CD4-positive, alpha-beta T cell (primary cell): ENCODE results near the gene EVI5. TPM values are rescaled to one million over a fixed set of nuclear protein-coding genes. Genes with fewer than 3 reads are reported as not detected.

ENCODE experiments used
- ATAC-seq: fragments of 200-7000 bp; cut with Tn5 transposase; one replicate; pipeline ENCODE4 v1.10.0; 2022; ENCODE audit warnings: mild to moderate bottlenecking; ENCODE audit not compliant: poor library complexity
- CTCF ChIA-PET: fragments of 350-600 bp; sonication (Branson Sonifier 250); formaldehyde crosslinking; loops from one replicate; lab custom pipeline; 2021; ENCODE audit warnings: antibody characterized with exemption, inconsistent platforms; lab: Charles Lee
- POLR2A ChIA-PET: fragments of 350-600 bp; sonication (Branson Sonifier 250); formaldehyde crosslinking; loops from one replicate; lab custom pipeline; 2021; ENCODE audit warnings: antibody characterized with exemption, inconsistent platforms; lab: Charles Lee
- DNase-seq, 14 experiments: peaks; one replicate each; pipeline ENCODE4 v3.0.0-alpha.2; 2013 to 2020; ENCODE audit warnings: mixed read lengths in 2 of 14
- H3K27ac ChIP-seq, 2 donors: one replicate each; pipeline versions ENCODE4 v1.5.1 to v1.7.0; 2013; ENCODE audit warnings: low read length in 2 of 2, low read depth in 1 of 2, mild to moderate bottlenecking in 1 of 2
- H3K27me3 ChIP-seq, 2 experiments: 1 replicate in 1 of 2; 2 replicates in 1 of 2; pipeline versions ENCODE4 v1.6.1 to v1.7.0; 2013; ENCODE audit warnings: low read length in 2 of 2, control low read depth in 1 of 2, mild to moderate bottlenecking in 1 of 2, moderate library complexity in 1 of 2; ENCODE audit not compliant: insufficient read depth in 2 of 2, control insufficient read depth in 1 of 2
- H3K36me3 ChIP-seq: one replicate; pipeline ENCODE4 v1.6.1; 2013; ENCODE audit warnings: low read length, control low read depth; ENCODE audit not compliant: insufficient read depth
- H3K4me1 ChIP-seq: one replicate; pipeline ENCODE4 v1.6.1; 2013; ENCODE audit warnings: low read length, control low read depth; ENCODE audit not compliant: insufficient read depth
- H3K4me3 ChIP-seq: one replicate; pipeline ENCODE4 v1.5.1; 2013; ENCODE audit warnings: mild to moderate bottlenecking, low read length, moderate library complexity
- H3K9me3 ChIP-seq, 2 experiments: 1 replicate in 1 of 2; 2 replicates in 1 of 2; pipeline versions ENCODE4 v1.6.1 to v1.7.0; 2013; ENCODE audit warnings: low read length in 2 of 2, mild to moderate bottlenecking in 2 of 2, control low read depth in 1 of 2, moderate library complexity in 1 of 2; ENCODE audit not compliant: control insufficient read depth in 1 of 2, insufficient read depth in 1 of 2
- H3K27ac Mint-ChIP-seq: one replicate; pipeline ENCODE4 v1.8.0; 2020; ENCODE audit warnings: mixed read lengths
- H3K27me3 Mint-ChIP-seq: one replicate; pipeline ENCODE4 v1.8.0; 2021; ENCODE audit warnings: mixed read lengths
- H3K36me3 Mint-ChIP-seq: one replicate; pipeline ENCODE4 v1.8.0; 2021; ENCODE audit warnings: low read depth, mixed read lengths
- H3K4me1 Mint-ChIP-seq: one replicate; pipeline ENCODE4 v1.8.0; 2021; ENCODE audit warnings: low read depth, mixed read lengths
- H3K4me3 Mint-ChIP-seq: one replicate; pipeline ENCODE4 v1.8.0; 2020; ENCODE audit warnings: mild to moderate bottlenecking, mixed read lengths
- H3K9me3 Mint-ChIP-seq: one replicate; pipeline ENCODE4 v1.8.0; 2020; ENCODE audit warnings: mixed read lengths
- intact Hi-C, 2 experiments: fragments of 100-400 bp; cut with DNase I in 1 of 2; cut with micrococcal nuclease in 1 of 2; formaldehyde crosslinking; loops; one replicate each; pipeline versions ENCODE4 v1.15.1 to v1.9.0; 2023 to 2025; cut with DNase I, micrococcal nuclease
- total RNA-seq, 174 experiments: library from RNA in 2 of 174; stranded (reverse) in 2 of 174; gene quantifications; one replicate each; pipeline ENCODE4 v1.2.3 and lab custom pipeline; 2021 to 2026
- TF ChIP-seq, protein P1 (sequence below): fragments of 200-600 bp; IDR thresholded peaks from one replicate; pipeline ENCODE4 v1.8.0; 2022; ENCODE audit warnings: antibody characterized with exemption, mild to moderate bottlenecking

EVI5 gene
- total RNA-seq, 2 experiments from 2014 or later: 1.8 to 2.0 TPM

DNA sequence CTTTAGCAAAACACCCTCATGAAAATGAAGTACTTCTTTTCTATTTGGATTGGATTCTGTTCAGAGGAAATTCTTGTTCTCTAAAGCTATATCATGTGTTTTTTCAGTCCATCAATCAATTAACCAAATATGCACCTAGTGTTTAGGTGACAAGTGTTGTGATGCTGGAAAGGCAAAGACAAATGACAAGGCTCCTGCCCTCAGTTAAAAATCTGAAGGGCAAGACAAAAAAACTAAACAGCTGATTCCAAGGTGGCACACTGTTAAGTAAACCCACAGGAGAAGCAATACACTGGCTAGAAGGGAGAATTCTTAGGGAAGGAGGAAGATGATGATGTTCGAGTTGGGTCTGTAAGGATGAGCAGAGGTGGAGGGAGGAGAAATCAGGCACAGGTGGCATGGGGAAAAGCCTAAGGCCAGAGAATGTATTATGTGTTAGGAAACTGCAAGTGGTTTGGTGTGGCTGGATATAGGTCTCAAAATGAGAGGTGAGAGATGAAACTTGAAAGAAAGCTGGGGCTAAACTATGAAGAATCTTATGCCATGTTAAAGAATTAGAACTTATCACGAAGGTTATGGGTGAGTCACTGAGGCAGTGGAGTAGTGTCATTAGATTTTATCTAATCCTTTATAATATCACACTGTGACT is 246.4 kb downstream of the EVI5 start:
- Mint-ChIP-seq H3K27me3 (no peaks in the 10 kb centered on the region), H3K4me1 (peaks cover 74% of the 10 kb centered on the region), H3K9me3 (peaks cover 2% of the 10 kb centered on the region), H3K4me3 (peak overlapping the region; percentile 78), H3K27ac (peak overlapping the region; percentile 87), H3K36me3 (no peaks in the 10 kb centered on the region)
- Histone ChIP-seq H3K4me3 (no peak overlapping the region), H3K4me1 (peaks cover 5% of the 10 kb centered on the region), H3K9me3 (no peaks in the 10 kb centered on the region), H3K27ac (peak overlapping the region; percentile 6 to 57), H3K36me3 (no peaks in the 10 kb centered on the region), H3K27me3 (no peaks in the 10 kb centered on the region)
- TF ChIP-seq, protein P1, sequence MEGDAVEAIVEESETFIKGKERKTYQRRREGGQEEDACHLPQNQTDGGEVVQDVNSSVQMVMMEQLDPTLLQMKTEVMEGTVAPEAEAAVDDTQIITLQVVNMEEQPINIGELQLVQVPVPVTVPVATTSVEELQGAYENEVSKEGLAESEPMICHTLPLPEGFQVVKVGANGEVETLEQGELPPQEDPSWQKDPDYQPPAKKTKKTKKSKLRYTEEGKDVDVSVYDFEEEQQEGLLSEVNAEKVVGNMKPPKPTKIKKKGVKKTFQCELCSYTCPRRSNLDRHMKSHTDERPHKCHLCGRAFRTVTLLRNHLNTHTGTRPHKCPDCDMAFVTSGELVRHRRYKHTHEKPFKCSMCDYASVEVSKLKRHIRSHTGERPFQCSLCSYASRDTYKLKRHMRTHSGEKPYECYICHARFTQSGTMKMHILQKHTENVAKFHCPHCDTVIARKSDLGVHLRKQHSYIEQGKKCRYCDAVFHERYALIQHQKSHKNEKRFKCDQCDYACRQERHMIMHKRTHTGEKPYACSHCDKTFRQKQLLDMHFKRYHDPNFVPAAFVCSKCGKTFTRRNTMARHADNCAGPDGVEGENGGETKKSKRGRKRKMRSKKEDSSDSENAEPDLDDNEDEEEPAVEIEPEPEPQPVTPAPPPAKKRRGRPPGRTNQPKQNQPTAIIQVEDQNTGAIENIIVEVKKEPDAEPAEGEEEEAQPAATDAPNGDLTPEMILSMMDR: no peak
- intact Hi-C loops: loop anchor here in 1 of 2 experiments (5.0 kb wide), 3 partner anchors 59 to 736 kb away; no protein-coding TSS in a partner anchor
- POLR2A ChIA-PET: interaction anchor here (1.2 to 3.4 kb wide), 7 partner anchors 16 to 228 kb away, joined by 4 to 96 read pairs (median 6); partner anchors contain the start of gene GFI1
- CTCF ChIA-PET: interaction anchor here (1.0 to 3.6 kb wide), 7 partner anchors 16 to 229 kb away, joined by 3 to 50 read pairs (median 4); partner anchors contain the start of gene GFI1
- ATAC-seq (no peak), DNase-seq (peak in 4 of 14 experiments; percentile 25 to 34 (median 28))

DNA sequence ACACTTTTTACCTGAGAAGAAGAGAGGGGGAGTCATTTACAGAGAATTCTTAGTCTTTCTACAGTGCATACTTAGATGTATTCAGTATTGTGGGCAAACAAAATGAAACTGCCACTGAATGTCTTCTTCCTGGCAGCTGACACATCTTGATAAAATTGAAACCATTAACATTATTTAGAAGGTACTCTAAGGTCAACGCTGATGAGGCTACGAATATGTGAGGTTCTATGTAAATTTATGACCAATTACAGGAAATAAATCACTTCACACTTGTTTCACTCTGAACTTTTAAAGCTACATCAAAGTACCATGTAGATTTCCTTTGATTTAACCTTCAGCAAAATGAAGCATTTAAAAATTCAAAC is 246.9 kb downstream of the EVI5 start:
- H3K4me1 ChIP-seq: peaks cover 5% of the 10 kb centered on the region

More for the DNA sequence above, 246.9 kb downstream of the EVI5 start:
- peak overlapping the region; percentile 87 for H3K27ac Mint-ChIP-seq
- Histone ChIP-seq H3K4me3 (peak overlapping the region; percentile 25), H3K9me3 (no peaks in the 10 kb centered on the region), H3K36me3 (no peaks in the 10 kb centered on the region), H3K27me3 (no peaks in the 10 kb centered on the region), H3K27ac (peak overlapping the region; percentile 57 to 62)
- DNase-seq: peak in 4 of 14 experiments; percentile 22 to 73 (median 62)
- H3K36me3 Mint-ChIP-seq: no peaks in the 10 kb centered on the region
- intact Hi-C loops: loop anchor here in 1 of 2 experiments (5.0 kb wide), 3 partner anchors 59 to 736 kb away; no protein-coding TSS in a partner anchor
- H3K9me3 Mint-ChIP-seq: peaks cover 2% of the 10 kb centered on the region
- ATAC-seq: peak; percentile 37
- TF ChIP-seq, protein P1: no peak
- ChIA-PET CTCF (interaction anchor here (0.9 to 3.6 kb wide), 7 partner anchors 13 to 228 kb away, joined by 3 to 50 read pairs (median 3); partner anchors contain the start of gene GFI1), POLR2A (interaction anchor here (1.1 to 3.4 kb wide), 9 partner anchors 16 to 227 kb away, joined by 3 to 96 read pairs (median 6); partner anchors contain the start of gene GFI1)
- H3K27me3 Mint-ChIP-seq: no peaks in the 10 kb centered on the region
- H3K4me3 Mint-ChIP-seq: peak overlapping the region; percentile 76
- peaks cover 74% of the 10 kb centered on the region for H3K4me1 Mint-ChIP-seq
